GM18907 (cell line): ENCODE results near the gene RBM6.
A peak's percentile ranks its signal among the peaks of the same experiment; 100 is the strongest.

Experiments
- ATAC-seq: cut with Tn5 transposase; IDR thresholded peaks from one replicate; pipeline ENCODE4 v1.9.1; 2021; ENCODE audit warnings: mild to moderate bottlenecking, moderate library complexity; ENCODE audit not compliant: unreplicated experiment

Gene RBM6

GRCh38 chr3:50088725-50089608 is 149.0 kb downstream of the RBM6 start, which contains the start of gene RBM5:
RBM5 (plus strand) TSS chr3:50088919; CDS start chr3:50090435, 1,516 bp downstream.
- ATAC-seq = peak; percentile 97

- no peak for ATAC-seq
Measured at GRCh38 chr3:50089609-50089945, 149.6 kb downstream of the RBM6 start.

GRCh38 chr3:50090984-50091383 is 151.0 kb downstream of the RBM6 start:
- no peak for ATAC-seq

GRCh38 chr3:50095352-50095998 is 155.5 kb downstream of the RBM6 start:
- no peak for ATAC-seq

- no peak for ATAC-seq
Measured at GRCh38 chr3:50100386-50100785, 160.4 kb downstream of the RBM6 start.

- ATAC-seq = no peak
Measured at GRCh38 chr3:50100956-50101845, 161.3 kb downstream of the RBM6 start.

GRCh38 chr3:50102558-50102957 is 162.6 kb downstream of the RBM6 start:
- ATAC-seq = no peak

- ATAC-seq = no peak
Measured at GRCh38 chr3:50111757-50112156, 171.8 kb downstream of the RBM6 start.

- no peak for ATAC-seq
Measured at GRCh38 chr3:50112462-50112861, 172.5 kb downstream of the RBM6 start.

- ATAC-seq = no peak
Measured at GRCh38 chr3:50117120-50117519, 177.2 kb downstream of the RBM6 start.

GRCh38 chr3:50118237-50118636 is 178.3 kb downstream of the RBM6 start:
- no peak for ATAC-seq

- ATAC-seq = no peak
Measured at GRCh38 chr3:50119786-50120185, 179.8 kb downstream of the RBM6 start.

- ATAC-seq = no peak
Measured at GRCh38 chr3:50120364-50121071, 180.6 kb downstream of the RBM6 start.

- no peak for ATAC-seq
Measured at GRCh38 chr3:50121072-50122032, 181.4 kb downstream of the RBM6 start.

GRCh38 chr3:50122071-50122470 is 182.1 kb downstream of the RBM6 start:
- no peak for ATAC-seq

GRCh38 chr3:50122661-50123391 is 182.9 kb downstream of the RBM6 start:
- no peak for ATAC-seq

GRCh38 chr3:50123394-50124051 is 183.6 kb downstream of the RBM6 start:
- ATAC-seq = no peak

- no peak for ATAC-seq
Measured at GRCh38 chr3:50124052-50124799, 184.3 kb downstream of the RBM6 start.
